Suppressor macrophage treated with lipopolysaccharide for 4 hours (primary cell): ENCODE results near the gene FERMT2.

ENCODE experiments used
- DNase-seq: peaks from one replicate; pipeline ENCODE4 v3.0.0-alpha.2; 2020

FERMT2 gene

GRCh38 chr14:52950898-52951680 is at the start of gene FERMT2:
FERMT2 (minus strand) TSS chr14:52951050; CDS start chr14:52950568, 482 bp downstream.
- DNase-seq = peak; percentile 51

- no peak for DNase-seq
These were observed 47.6 kb upstream of the FERMT2 start for GRCh38 chr14:52998376-52999015.

GRCh38 chr14:52996493-52996892 is 45.6 kb upstream of the FERMT2 start:
- no peak for DNase-seq

GRCh38 chr14:52995998-52996397 is 45.1 kb upstream of the FERMT2 start:
- DNase-seq = no peak

GRCh38 chr14:52992236-52992870 is 41.5 kb upstream of the FERMT2 start:
- no peak for DNase-seq

GRCh38 chr14:52988139-52988538 is 37.3 kb upstream of the FERMT2 start:
- no peak for DNase-seq

GRCh38 chr14:52987514-52987913 is 36.7 kb upstream of the FERMT2 start:
- DNase-seq = no peak

- DNase-seq = no peak
These were observed 36.2 kb upstream of the FERMT2 start for GRCh38 chr14:52987042-52987441.

GRCh38 chr14:52977798-52978197 is 26.9 kb upstream of the FERMT2 start:
- no peak for DNase-seq

- no peak for DNase-seq
These were observed 23.6 kb upstream of the FERMT2 start for GRCh38 chr14:52974406-52974805.

GRCh38 chr14:52961060-52961639 is 10.3 kb upstream of the FERMT2 start:
- peak; percentile 56 for DNase-seq

- DNase-seq = no peak
These were observed 9.8 kb upstream of the FERMT2 start for GRCh38 chr14:52960627-52961026.

- DNase-seq = no peak
These were observed 3.7 kb upstream of the FERMT2 start for GRCh38 chr14:52954346-52955214.

- peak; percentile 23 for DNase-seq
These were observed 1.1 kb upstream of the FERMT2 start for GRCh38 chr14:52951681-52952554.

GRCh38 chr14:52950410-52950897 is 396 bp downstream of the FERMT2 start:
- DNase-seq = peak; percentile 24

- DNase-seq = peak; percentile 14
These were observed 990 bp downstream of the FERMT2 start for GRCh38 chr14:52949711-52950409.

GRCh38 chr14:52949249-52949648 is 1.6 kb downstream of the FERMT2 start:
- DNase-seq = no peak

GRCh38 chr14:52948836-52949235 is 2.0 kb downstream of the FERMT2 start:
- no peak for DNase-seq

GRCh38 chr14:52948039-52948438 is 2.8 kb downstream of the FERMT2 start:
- peak; percentile 17 for DNase-seq

GRCh38 chr14:52944254-52944653 is 6.6 kb downstream of the FERMT2 start:
- DNase-seq = no peak

GRCh38 chr14:52939427-52939826 is 11.4 kb downstream of the FERMT2 start:
- DNase-seq = no peak
